Cardiac fibroblast (primary cell): ENCODE results near the gene MGLL.

Experiments used
- DNase-seq, 2 donors: peaks; one replicate each; pipeline versions ENCODE4 v3.0.0 to v3.0.0-alpha.2; 2010; ENCODE audit warnings: low read depth in 2 of 2
- H3K4me3 ChIP-seq, 2 donors: replicated peaks in 1 of 2; 1 replicate in 1 of 2; 2 replicates in 1 of 2; pipeline ENCODE4 v1.5.1; 2011; ENCODE audit warnings: low read depth in 2 of 2, low read length in 2 of 2, mild to moderate bottlenecking in 2 of 2, moderate library complexity in 1 of 2
- TF ChIP-seq, protein P1 (sequence below): IDR thresholded peaks from one replicate; pipeline ENCODE4 v1.5.1; 2011; ENCODE audit warnings: low read depth, mild to moderate bottlenecking, low read length, inconsistent platforms

MGLL gene

DNA sequence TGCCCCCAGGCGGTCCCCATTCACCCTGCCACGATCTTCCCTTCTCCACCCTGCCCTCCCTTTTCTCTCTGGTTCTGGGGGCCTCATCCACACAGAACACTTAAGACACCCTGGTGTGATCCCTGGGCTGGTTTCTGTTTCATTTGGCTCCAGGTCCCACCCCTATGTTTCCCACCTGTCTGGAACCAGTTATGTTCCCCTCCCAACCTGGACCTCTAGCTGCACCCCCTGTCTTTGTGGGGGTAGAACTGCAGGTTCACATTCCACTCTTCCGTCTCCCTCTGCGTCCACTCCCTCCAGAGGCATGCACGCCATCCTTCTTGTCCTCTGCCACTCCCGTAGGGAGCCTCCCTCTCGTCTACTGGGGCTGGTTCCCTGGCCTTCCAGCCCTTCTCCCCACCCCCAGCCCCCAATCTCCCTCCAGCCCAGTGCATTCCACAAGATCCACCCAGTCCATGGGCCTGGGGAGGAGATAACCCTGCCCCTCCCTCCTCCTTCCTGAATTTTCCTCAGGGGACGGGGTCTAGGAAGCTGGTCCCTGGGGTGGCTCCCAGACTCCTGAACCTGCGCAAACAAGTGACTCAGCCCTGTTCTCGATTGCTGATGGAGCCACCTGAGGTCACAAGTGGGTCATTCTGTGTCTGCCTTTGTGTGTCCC lies 75.8 kb downstream of the MGLL start:
- no peak overlapping the region for H3K4me3 ChIP-seq
- no peak for DNase-seq
- TF ChIP-seq, protein P1, sequence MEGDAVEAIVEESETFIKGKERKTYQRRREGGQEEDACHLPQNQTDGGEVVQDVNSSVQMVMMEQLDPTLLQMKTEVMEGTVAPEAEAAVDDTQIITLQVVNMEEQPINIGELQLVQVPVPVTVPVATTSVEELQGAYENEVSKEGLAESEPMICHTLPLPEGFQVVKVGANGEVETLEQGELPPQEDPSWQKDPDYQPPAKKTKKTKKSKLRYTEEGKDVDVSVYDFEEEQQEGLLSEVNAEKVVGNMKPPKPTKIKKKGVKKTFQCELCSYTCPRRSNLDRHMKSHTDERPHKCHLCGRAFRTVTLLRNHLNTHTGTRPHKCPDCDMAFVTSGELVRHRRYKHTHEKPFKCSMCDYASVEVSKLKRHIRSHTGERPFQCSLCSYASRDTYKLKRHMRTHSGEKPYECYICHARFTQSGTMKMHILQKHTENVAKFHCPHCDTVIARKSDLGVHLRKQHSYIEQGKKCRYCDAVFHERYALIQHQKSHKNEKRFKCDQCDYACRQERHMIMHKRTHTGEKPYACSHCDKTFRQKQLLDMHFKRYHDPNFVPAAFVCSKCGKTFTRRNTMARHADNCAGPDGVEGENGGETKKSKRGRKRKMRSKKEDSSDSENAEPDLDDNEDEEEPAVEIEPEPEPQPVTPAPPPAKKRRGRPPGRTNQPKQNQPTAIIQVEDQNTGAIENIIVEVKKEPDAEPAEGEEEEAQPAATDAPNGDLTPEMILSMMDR: peak; percentile 30

DNA sequence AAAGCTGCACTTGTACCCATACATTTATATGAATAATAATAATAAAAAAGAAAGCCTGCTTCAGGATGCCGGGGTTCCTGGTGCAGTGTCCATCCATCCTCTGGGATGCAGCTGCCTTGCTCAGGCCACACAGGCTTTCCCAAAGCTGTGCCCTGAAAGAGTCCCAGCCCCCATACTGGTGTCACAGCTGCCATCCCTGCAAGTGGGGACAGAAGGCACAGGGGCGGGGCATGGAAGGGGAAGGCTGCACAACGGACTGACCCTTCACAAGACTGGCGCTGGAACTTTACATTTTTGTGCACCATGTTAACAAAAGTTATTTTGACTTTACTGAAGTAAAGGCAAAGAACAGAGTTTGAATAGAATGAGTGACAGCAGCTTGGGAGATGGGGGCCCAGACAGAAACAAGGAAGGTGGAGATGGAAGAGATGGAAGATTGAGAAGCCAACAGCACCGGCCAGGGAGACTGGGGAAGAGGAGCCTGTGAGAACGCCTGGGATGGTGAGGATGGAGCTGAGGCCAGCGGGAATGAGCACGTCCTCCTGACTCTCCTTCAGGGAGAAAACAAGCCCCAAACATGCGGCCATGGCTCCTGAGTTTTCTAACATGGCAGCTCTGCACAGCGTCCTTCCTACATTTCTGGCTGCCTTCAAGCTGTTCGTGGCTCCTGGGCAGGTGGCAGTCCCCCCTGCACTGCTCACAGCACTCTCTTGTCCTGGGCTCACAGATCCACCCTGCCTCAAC lies 76.5 kb downstream of the MGLL start:
- TF ChIP-seq, protein P1: no peak
- DNase-seq: no peak
- no peak overlapping the region for H3K4me3 ChIP-seq

DNA sequence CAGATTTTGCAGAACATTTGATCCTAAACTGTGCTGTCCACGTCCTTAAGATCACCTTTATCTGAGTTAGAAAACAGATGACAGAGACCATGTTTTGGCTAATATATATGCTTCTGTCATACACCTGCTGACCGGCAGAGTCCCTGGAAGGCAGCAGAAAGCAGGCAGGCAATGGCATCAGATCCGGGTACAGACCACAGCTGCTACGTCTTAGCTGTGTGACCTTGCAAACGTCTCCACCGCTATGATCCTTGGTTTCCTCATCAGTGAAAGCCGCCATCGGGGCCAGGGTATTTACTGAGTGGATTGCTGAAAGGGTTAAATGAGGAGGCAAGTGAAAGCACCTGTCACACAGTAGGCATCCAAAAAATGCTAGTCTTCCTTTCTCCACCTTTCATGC lies 77.4 kb downstream of the MGLL start:
- TF ChIP-seq, protein P1: no peak

DNA sequence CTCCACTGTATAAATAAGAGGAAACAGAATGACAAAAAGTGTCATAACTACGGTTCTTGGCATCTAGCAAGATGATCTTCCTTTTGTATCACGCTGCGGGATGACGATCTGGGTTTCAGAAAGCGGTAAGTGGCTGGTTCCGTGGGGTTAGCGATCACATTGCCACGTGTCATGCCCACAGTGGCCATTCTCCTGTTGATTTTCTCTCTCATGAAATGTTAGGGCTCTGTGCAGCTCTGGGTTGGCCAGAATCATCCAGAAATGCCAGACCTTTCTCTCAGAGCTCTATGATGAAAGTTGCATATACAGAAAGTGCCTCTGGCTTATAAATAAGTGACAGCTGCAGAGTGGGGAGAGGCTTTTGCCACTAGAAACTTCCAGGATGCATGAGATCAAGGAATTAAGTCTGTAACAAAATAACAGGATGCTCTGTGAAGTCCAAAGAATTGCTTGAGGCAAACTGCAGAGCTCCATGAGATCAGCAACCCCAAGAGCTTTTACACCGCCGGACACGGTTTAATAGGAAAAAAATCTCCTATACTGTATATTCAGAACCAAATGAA lies 78.0 kb downstream of the MGLL start:
- no peak for DNase-seq
- TF ChIP-seq, protein P1: no peak
- no peak overlapping the region for H3K4me3 ChIP-seq

More for the DNA sequence above, 77.4 kb downstream of the MGLL start:
- no peak overlapping the region for H3K4me3 ChIP-seq
- no peak for DNase-seq

DNA sequence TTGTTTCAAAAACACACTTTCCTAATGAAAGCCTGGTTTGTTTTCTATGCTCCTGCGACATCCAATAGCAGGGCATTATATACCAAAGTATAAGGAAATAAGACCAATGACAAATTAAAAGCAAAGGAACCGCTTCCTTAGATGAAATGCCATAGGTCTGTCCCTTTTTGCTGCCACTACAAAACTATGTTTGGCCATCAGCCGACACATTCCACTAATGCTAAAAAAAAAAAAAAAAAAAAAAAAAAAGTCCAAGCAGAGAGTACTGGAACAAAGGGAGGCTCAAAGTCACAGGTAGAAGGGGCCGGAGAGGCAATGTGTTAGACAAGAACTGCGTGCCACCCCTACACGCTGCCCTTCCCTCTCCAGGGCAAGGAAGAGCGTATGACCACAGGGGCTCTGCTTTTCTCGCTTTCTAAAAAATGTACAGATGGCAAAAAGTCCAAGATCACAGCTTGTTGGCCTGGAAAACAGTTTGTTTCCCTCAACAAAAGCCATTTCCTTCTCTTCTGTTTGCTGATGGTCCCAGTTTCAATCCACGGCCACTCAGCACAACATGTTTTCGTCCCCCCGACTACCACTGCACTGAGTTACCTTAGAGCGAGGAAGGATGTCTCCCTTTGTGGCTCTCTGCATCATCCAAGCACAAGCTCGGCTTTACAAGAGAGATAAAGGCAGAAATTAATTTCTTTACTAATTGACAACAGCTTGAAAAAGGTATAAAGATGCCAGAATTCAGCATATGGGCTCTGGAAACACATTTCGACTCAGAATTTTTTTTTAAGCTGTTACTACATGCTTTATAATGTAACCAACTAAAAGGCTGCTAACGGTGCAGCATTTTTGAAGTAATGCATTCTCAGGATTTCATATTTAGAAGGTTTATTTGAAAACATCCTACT lies 78.7 kb downstream of the MGLL start:
- no peak for DNase-seq
- no peak overlapping the region for H3K4me3 ChIP-seq
- TF ChIP-seq, protein P1: no peak

DNA sequence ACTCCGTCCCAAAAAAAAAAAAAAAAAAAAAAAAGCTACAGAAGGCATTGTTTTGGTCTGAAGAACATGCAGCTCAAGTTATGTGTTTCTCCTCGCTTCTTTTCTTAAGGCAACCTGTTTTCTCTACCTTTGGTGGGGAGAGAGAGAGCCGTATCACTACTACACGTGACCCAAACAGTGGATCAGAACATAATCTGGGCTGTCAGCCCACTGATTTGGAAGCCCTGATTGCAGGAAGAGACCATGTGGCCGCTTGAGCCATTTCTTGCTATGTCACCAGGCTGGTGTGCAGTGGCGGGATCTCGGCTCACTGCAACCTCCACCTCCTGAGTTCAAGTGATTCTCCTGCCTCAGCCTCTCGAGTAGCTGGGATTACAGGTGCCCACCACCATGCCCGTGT lies 79.7 kb downstream of the MGLL start:
- DNase-seq: no peak
- no peak overlapping the region for H3K4me3 ChIP-seq
- TF ChIP-seq, protein P1: no peak
